Measurements from ENCODE around the gene CD14. TPM values are rescaled to one million over a fixed set of nuclear protein-coding genes. Genes with fewer than 3 reads are reported as not detected.

Gene CD14
- total RNA-seq, 1 donor from 2014 or later: 165 TPM

- no peak for TF ChIP-seq CTCF (IDR thresholded peaks at IDR 0.05)
- no peak for DNase-seq
- peaks cover 47% of the 10 kb centered on the region for H3K4me1 ChIP-seq
- peak overlapping the region; percentile 83 for H3K27ac ChIP-seq
- intact Hi-C loops (cut with DNase I): loop anchor here (10.0 kb wide), 1 partner anchor 69 kb away; the partner anchor contains the start of genes APBB3 and SLC35A4
- ATAC-seq: no peak
- no peaks in the 10 kb centered on the region for H3K36me3 ChIP-seq
- peak overlapping the region; percentile 67 for H3K4me3 ChIP-seq
- H3K27me3 ChIP-seq (ENCODE audit: low read depth): no peaks in the 10 kb centered on the region
- H3K9me3 ChIP-seq: no peaks in the 10 kb centered on the region
Measured at GRCh38 chr5:140633501-140633900, 526 bp upstream of the CD14 start.

GRCh38 chr5:140632366-140633020 is 482 bp downstream of the CD14 start:
- H3K4me1 ChIP-seq: peaks cover 40% of the 10 kb centered on the region
- H3K36me3 ChIP-seq: no peaks in the 10 kb centered on the region
- H3K27me3 ChIP-seq (ENCODE audit: low read depth): no peaks in the 10 kb centered on the region
- ATAC-seq: peak; percentile 74 to 75
- H3K9me3 ChIP-seq: no peaks in the 10 kb centered on the region
- H3K27ac ChIP-seq: peak overlapping the region; percentile 83
- DNase-seq: peak; percentile 90
- peak overlapping the region; percentile 67 for H3K4me3 ChIP-seq
- TF ChIP-seq CTCF (IDR thresholded peaks at IDR 0.05): no peak
- intact Hi-C loops (cut with DNase I): loop anchor here (10.0 kb wide), 1 partner anchor 68 kb away; the partner anchor contains the start of genes APBB3 and SLC35A4

GRCh38 chr5:140631831-140632365 is 1.1 kb downstream of the CD14 start:
- peak overlapping the region; percentile 83 for H3K27ac ChIP-seq
- no peak for DNase-seq

GRCh38 chr5:140631036-140631417 is 1.9 kb downstream of the CD14 start:
- peak; percentile 13 to 42 for ATAC-seq
- intact Hi-C loops (cut with DNase I): loop anchor here (10.0 kb wide), 1 partner anchor 66 kb away; the partner anchor contains the start of genes APBB3 and SLC35A4
- peak overlapping the region; percentile 67 for H3K4me3 ChIP-seq

More at GRCh38 chr5:140631831-140632365, 1.1 kb downstream of the CD14 start:
- ATAC-seq: peak; percentile 70 to 79
- Histone ChIP-seq H3K36me3 (no peaks in the 10 kb centered on the region), H3K4me1 (peaks cover 40% of the 10 kb centered on the region), H3K9me3 (no peaks in the 10 kb centered on the region), H3K4me3 (peak overlapping the region; percentile 67), H3K27me3 (ENCODE audit: low read depth) (no peaks in the 10 kb centered on the region)
- no peak for TF ChIP-seq CTCF (IDR thresholded peaks at IDR 0.05)
- intact Hi-C loops (cut with DNase I): loop anchor here (10.0 kb wide), 1 partner anchor 67 kb away; the partner anchor contains the start of genes APBB3 and SLC35A4

More at GRCh38 chr5:140631036-140631417, 1.9 kb downstream of the CD14 start:
- no peak for TF ChIP-seq CTCF (IDR thresholded peaks at IDR 0.05)
- no peak for DNase-seq
- Histone ChIP-seq H3K27ac (peak overlapping the region; percentile 83), H3K9me3 (no peaks in the 10 kb centered on the region), H3K27me3 (ENCODE audit: low read depth) (no peaks in the 10 kb centered on the region), H3K4me1 (peaks cover 40% of the 10 kb centered on the region), H3K36me3 (no peaks in the 10 kb centered on the region)

Measured in lower lobe of right lung (tissue), 2 donors.